Measurements from ENCODE around the gene RECQL.

DNA sequence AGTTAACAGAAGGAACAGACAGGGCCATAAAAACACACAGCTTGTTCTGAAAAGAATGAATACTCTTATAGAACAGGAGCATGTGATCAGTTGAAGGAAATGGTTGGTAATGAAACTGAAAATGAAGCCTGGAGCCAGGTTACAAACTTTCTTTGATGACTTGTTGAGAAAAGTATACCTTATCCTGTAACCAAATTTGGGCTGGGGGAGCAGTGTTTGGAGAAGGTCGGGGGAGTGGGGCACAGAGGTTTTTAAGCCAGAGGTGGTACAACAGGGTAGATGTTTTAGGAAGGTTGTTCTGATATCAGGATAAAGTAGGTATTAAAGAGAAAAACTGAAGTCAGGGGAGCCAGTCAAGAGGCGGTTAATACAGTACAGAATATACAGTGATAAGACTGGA, 8.3 kb upstream of the RECQL start:
- TF ChIP-seq POLR2AphosphoS5 (IDR thresholded peaks at IDR 0.05; ENCODE audit: control insufficient read depth, insufficient read depth, low read depth, low read length) (no peak), HNRNPL (IDR thresholded peaks at IDR 0.05; ENCODE audit: low read depth, low read length) (no peak)
- TF ChIP-seq, protein P1, sequence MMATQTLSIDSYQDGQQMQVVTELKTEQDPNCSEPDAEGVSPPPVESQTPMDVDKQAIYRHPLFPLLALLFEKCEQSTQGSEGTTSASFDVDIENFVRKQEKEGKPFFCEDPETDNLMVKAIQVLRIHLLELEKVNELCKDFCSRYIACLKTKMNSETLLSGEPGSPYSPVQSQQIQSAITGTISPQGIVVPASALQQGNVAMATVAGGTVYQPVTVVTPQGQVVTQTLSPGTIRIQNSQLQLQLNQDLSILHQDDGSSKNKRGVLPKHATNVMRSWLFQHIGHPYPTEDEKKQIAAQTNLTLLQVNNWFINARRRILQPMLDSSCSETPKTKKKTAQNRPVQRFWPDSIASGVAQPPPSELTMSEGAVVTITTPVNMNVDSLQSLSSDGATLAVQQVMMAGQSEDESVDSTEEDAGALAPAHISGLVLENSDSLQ (IDR thresholded peaks at IDR 0.05): no peak
- TF ChIP-seq, protein P2, sequence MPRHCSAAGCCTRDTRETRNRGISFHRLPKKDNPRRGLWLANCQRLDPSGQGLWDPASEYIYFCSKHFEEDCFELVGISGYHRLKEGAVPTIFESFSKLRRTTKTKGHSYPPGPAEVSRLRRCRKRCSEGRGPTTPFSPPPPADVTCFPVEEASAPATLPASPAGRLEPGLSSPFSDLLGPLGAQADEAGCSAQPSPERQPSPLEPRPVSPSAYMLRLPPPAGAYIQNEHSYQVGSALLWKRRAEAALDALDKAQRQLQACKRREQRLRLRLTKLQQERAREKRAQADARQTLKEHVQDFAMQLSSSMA (CRISPR knock-in tag; IDR thresholded peaks at IDR 0.05): no peak
- TF ChIP-seq, protein P3, sequence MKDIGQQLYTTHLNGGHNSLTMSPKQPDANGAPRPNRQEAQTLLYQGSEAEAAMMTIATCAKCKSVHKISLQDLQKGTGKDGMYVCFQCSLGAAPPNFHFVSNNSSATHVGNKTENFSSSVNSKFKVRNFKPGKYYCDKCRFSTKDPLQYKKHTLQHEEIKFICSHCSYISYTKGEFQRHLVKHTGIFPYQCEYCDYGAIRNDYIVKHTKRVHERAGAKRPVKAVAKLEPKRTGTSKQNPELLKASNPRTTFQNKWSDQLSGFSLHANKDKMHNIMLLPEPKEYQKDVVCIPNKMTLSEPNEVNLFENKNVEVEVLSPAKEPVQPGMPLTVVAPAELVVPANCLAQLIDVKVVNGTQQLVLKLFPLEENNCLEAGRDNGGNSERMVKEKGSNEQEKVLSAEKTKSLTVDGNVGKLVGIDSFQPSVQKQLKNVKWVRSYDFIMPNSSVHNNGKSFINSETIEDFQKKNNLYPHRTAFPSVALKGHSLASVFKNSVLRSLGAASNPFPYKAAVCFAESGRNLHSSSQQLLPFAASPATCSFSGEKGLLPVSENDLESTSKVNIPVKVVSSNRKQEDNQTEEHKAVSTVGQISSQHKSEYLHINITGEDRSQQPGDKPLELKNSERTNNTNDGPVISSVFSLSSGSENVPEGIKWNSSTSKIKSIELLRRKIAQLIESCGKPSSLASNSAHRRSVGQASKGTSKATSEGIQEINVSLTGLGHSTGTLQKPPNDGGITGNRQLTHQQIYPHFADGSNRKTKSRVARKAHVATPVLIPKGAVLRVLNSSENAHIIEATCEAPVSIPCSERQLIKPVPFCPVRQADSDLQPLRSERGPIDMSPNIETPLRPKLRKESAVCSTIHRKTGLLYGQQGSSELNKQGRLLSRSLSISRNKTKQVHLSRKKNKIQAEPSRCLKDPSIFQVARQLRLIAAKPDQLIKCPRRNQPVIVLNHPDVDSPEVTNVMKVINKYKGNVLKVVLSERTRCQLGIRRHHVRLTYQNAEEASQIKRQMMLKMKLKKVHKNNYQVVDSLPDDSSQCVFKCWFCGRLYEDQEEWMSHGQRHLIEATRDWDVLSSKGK (CRISPR knock-in tag; IDR thresholded peaks at IDR 0.05): no peak
- TF ChIP-seq, protein P4, sequence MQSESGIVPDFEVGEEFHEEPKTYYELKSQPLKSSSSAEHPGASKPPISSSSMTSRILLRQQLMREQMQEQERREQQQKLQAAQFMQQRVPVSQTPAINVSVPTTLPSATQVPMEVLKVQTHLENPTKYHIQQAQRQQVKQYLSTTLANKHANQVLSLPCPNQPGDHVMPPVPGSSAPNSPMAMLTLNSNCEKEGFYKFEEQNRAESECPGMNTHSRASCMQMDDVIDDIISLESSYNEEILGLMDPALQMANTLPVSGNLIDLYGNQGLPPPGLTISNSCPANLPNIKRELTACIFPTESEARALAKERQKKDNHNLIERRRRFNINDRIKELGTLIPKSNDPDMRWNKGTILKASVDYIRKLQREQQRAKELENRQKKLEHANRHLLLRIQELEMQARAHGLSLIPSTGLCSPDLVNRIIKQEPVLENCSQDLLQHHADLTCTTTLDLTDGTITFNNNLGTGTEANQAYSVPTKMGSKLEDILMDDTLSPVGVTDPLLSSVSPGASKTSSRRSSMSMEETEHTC (IDR thresholded peaks at IDR 0.05): no peak
